ENCODE measurements around the gene BAHD1. TPM values are rescaled to one million over a fixed set of nuclear protein-coding genes. Genes with fewer than 3 reads are reported as not detected.

BAHD1 gene
- polyA plus RNA-seq, 1 donor = 24.8 TPM

DNA sequence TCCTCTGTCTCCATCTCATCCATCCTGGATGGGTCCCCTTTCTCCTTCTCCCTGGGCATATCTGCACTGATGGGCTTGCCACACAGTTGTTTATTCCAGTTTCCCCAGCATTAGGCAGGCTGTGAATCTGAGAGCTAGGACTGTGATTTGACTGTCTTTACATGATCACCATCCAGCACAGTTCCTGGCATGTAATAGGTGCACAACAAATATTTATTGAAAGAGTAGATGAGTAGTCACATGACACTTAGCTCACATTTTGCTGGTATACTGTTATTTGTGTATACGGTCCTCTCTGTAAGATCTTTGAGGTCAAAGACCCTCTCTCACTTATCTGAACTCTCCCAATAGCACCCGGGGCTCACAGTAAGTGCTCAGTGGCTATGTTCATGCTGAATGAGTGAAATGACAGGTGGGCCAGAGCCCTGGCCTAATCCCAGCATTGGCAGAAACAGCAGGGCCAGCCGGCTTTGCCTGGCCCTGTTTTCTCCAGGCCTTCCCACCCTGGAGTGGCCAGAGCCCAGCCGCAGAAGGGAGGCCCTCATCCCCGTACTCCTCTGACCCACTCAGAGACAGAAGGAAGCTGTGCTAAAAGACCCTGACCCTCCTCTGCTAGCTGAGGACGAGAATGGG is 16.2 kb upstream of the BAHD1 start:
- DNase-seq = no peak

DNA sequence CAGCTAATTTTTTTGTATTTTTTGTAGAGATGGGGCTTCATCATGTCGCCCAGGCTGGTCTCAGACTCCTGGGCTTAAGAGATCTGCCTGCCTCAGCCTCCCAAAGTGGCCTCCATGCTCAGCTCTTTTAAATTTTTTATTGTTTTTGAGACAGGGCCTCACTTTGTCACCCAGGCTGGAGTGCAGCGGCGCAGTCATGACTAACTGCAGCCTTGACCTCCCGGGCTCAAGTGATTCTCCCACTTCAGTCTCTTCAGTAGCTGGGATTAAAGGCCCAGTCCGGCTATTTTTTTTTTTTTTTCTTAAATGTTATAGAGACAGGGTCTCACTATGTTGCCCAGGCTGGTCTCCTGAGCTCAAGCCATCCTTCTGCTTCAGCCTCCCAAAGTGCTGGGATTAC is 15.1 kb upstream of the BAHD1 start:
- DNase-seq = no peak

DNA sequence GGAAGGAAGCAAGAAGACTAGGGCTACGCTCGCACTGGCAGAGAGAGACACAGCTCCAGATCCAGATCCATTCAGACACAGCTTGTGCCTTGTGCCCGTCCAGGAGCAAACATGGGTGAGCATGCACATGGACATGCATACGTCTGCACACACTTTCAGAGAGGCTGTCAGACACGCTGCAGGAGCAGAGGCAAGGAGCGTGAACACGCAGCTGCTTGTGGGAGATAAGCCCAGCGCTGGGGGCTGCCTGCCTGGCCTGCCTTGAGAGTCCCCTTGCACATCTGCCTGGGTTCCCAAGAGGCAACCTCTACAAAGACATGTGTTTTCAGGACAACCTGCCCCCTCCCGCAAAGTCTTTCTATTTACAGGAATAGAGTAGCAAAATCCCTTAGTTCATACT is 13.6 kb upstream of the BAHD1 start:
- no peak for DNase-seq

DNA sequence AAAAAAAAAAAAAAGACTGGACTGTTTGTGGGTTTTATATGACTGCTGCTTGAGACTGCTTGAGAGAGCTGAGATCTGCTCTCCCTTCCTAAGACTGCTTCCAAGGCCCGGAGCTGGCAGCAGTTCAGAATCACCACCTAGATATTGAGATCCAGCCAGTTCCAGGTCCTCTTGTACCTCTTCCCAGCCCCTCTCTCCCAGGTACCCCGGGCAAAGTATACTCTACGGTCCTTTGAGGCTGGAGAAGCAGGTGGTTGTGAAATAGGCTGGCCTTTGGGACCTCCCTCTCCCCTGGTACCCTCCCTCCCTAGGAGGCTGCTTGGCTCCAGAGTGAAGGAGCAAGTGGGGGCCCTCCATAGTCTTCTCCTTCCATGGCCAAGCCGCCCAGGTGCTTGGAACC is 12.6 kb upstream of the BAHD1 start:
- no peak for DNase-seq

DNA sequence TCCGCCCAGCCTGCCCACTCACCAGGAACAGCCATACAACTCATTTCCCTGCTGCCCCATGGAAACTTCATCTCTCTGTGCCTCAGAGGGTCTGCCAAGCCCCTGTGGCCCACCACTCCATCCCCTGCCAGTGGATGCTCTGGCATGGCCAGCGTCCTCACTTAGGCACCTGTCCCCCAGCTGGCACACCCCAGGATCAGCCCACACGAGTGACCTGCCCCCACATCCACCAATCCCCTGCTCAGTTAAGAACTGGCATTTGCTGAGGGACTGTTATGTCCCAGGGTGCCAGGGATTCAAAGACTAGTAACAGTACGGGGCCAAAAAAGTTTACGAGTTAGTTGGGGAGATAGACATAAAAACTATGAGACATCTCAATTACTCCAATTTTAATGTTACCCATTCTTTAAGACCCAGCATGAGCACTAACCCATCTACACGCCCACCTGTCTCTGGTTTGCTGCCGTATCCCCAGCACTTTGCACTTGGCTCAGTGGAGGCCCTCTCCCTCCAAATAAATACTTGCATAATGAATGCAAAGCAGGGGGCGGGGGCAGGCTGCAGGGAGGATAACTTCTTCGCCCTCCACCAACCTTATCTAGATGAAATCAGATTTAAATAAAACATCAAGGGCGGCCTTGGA is 11.6 kb upstream of the BAHD1 start:
- no peak for DNase-seq

DNA sequence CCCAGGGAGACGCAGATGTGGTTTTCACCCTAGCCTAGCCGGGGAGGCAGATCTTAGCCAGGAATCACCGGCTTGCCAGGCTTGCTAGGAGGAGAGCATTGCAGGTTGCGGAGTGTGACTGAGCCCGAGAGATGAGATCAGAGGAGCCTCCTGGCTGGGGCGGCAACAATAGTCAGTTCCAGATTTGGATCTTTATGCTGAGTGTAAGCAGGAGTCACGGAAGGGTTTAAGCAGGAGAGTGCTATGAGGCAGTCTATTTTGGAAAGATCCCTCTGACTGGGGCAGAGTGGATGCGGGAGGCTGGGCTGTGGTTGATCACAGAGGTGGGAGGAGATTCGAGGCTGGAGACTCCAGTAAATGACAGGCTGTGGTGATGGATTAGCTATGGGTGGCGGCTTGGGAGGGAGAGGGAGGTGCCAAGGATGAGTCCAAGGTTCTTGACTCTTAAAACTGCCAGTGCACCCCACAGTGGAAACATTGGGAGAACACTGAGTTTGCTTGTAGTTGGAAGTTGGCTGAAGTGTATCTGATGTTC is 10.4 kb upstream of the BAHD1 start:
- no peak for DNase-seq

DNA sequence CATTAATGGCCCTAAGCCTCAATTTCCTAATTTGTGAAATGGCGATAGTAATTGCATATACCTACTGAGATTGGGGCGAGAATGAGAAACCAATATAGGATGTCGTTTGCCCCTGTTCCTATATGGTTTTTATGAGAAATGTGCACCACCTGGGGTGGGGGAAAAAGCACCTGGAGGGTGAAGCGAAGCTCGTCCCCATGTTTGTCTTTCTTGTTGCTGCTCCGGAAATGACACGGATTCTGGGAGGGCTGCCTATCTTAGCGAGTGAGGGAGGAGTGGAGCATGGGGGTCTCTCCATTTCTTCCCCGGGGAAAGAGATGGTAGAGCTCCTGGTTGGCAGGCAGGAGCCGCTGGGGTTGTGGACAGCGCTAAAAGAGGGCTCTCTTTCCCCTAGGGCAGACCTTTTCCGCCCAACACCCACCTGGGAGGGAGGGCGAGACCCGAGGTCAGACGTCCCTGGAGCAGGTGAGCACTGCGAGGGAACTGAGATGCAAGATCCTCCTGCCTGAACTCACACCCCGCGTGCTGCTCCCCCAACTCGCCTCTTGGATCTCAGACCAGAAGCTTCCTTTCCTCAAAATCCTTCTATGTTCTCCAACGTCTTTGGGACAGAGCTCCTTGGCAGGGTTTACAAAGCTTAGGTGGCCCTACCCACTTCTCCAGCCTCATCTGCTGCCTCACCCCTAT is 5.6 kb upstream of the BAHD1 start:
- DNase-seq = no peak

DNA sequence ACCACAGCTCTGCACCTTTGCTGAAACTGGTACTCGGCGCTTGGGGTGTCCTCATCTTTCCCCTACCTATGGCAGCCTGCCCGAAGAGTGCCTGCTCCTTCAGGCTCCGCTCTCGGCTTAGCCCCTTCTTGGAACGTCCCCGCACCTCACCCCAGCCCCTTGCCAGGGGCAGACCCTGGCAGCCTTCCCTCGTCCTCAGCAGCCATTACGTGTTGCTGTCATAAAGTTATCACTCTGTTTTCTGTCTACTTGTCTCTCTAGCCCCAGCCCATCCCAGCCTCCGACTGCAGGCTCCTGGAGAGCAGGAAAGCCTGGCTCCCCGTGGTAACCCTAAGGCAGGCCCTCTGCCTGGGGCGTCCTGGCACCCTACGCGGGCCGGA is 5.1 kb upstream of the BAHD1 start:
- DNase-seq = no peak

DNA sequence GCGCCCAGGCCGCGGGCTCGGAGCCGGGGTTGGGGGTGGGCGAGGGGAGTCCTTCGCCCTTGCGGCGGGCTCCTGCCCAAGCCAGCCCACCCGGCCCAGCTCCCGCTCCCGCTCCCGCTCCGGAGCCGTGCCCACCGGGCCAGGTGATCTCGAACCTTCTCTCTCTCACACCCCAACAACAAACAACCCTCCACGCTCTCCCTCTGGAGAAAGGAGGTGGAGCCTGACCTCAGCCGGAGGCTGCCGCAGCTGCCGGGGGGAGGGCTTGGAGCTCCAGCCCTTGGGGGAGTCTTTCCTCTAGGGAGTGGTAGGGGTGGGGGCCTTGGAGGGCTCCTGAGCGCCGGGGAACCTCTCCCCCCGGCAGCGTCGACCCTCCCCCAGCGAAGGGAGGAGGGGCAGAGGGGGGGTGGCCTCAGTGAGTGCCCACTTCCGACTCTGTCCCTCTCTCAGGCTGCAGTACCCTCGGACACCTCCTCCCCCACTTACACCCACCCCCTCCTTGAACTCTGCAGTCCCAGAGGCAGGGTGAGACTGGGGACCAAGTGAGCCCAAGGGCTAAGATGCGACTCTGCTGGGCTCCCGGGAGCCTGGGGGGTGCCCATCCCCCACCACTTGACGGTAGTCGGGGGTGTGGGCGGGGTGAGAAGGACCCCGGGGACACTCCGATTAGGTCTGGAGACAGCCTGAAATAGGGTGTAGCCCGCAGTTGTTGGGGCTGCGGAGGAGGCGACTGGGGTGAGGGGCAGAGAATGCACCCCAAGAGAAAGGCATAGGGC is 4.4 kb upstream of the BAHD1 start:
- no peak for DNase-seq

DNA sequence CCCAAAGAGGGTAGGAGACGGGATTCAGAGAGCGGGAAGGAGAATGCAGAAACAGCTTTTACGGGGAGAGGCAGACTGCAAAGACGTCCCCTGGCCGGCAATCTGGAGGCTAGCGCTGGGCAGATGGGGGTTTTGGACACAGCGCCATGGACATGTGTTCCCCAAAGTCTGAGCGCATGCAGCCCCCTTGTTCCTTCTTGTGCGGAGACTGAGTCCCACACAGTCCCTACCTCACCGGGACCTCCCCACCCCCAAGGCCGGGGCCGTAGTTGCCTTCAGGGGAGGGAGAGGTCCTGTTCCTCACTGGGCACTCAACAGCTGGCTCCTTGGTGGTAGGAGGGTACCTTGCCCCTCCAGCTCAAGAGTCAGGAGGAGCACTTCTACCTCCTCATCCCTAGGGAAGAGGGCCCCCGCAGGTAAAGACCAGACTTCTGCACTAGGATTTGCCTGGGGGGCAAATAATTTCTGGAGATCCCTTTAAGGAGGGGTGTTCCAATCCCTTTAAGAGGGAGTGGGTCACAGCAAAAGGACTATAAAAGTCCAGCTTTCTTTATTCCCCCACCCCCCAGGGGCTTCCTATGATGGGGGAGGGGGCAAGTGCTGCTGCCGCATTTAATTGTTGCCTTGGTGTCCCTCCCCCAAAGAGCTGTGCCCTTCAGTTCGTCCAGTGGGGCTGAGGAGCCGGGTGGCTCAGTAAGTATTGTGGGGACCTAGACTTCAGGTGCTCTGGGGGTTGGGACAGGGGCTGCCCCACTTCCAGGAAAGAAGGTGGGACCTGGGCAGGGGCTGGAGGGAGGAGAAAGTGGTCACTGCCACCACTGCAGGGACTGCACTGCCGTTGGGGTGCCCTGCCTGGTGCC is 3.6 kb upstream of the BAHD1 start:
- DNase-seq = no peak

DNA sequence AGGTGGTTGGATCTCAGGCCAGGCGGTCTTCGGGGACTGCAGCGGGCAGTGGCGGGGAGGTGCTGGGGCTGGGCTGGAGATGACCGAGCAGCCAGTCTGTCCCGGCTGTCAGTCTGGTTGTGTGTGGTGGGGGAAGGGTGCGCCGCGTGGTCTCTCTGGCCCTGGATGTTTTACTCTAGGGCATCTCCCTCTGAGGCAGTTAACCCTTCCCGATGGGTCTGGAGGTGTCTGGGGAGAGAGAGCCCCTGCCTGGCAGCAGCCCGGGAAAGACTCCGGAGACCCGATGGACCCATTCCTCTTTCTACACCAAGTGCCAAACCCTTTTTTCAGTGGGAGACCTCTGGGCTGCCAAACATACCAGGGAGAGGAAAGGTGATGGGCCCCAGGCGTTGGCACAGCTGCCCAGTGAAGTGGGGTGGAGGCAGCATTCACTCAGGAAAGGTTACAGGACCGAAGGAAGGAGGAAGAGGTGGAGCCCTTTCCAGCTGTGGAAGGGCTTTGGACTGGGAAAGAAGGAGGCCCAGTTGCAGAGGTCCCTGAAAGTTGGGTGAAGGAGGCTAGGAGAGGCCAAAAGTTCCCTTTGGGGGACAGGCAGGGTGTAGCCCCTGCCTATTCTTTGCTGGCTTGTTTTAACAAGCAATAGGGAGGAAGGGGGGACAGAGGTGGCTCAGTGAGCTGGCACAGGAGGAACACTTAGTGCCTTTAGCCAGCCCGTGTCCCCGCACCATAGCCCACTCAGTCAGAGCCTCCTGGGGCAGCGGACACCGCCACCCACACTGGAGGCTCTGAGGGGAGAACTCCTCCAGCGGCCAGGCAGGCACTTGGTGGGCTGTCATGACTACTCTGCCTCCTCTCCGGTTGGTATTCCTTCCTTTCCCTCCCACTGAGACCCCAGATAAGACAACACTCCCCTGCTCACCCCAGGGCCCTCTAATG is 2.7 kb upstream of the BAHD1 start:
- DNase-seq = no peak

DNA sequence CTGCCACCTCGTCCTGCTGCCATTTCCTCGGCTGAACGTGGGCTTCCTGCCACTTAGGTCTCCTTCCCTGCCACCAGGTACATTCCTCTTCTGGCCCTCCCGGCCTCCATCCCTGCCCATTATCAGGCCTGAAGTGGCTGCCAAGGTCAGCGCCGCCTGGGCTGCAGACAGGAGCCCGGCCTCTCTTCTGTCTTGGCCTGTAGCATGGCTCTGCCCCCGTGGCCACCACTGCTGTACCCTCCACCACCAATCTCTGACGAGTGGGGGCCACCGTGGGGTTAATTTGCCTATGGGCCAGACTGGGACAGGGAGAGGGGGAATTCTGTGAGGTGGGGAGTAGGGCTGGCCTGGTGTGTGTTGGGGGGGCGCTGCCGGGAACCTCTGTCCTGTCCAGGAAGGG is 2.0 kb upstream of the BAHD1 start:
- DNase-seq = no peak

DNA sequence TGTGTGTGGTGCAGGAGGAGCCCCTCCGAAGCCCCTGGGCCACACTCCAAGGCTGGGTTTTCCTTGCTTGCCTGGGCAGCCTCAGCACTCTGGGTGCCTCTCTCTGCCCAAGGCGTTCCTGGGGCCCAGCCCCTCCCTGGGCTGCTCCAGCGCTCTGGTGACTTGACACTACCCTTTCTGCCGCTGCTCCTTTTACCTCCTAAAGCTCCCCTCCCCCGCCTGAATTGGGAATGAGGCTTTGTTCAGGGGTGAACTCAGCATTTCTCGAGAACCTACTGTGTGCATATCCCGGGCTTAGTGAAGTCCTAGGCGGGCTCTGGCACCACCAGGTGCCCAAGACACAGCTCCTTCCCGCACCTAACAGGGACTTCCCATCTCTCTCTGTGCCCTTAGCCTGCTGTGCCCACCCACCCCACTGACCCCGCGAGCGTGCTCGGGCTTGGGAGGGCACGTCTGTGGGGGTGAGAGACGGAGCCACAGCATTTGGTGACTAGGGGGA is 1.2 kb upstream of the BAHD1 start:
- no peak for DNase-seq

DNA sequence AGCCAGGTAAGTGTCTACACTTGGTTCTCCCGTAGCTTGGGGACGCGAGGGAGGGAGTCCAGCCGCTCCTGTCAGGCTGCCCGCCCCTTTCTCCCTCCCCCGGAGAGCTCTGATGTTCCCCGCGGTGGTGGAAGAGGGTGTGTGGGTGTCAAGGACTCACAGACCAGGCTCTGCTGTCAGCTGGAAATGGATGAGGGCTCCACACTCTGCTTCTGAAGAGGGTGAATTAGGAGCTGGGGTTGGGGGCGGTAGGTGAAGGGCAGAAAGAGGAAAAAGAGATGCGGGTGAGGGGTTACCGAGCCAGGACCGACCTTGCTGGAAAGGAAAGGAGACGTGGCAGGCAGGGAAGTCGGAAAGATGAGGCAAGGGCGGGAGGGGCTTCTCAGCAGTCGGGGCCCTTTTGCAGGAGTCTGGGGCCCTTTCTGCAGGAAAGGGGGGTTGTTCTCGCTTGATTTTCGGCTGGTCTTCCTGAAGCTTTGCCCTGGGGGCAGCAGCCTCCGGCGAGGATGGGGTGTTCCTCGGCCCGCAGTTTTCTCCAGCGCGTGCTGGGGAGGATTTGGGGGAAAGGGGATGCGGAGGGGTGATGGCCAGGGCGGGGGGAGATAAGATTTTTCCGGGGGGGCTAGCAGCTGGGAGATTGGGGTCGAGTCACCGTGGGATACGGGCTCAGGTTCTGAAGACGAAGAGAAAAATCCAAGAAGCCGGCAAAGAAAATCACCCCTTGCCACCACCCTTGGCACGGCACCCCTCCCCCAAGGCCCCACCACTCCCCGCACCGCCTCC is 602 bp upstream of the BAHD1 start:
- DNase-seq = no peak

DNA sequence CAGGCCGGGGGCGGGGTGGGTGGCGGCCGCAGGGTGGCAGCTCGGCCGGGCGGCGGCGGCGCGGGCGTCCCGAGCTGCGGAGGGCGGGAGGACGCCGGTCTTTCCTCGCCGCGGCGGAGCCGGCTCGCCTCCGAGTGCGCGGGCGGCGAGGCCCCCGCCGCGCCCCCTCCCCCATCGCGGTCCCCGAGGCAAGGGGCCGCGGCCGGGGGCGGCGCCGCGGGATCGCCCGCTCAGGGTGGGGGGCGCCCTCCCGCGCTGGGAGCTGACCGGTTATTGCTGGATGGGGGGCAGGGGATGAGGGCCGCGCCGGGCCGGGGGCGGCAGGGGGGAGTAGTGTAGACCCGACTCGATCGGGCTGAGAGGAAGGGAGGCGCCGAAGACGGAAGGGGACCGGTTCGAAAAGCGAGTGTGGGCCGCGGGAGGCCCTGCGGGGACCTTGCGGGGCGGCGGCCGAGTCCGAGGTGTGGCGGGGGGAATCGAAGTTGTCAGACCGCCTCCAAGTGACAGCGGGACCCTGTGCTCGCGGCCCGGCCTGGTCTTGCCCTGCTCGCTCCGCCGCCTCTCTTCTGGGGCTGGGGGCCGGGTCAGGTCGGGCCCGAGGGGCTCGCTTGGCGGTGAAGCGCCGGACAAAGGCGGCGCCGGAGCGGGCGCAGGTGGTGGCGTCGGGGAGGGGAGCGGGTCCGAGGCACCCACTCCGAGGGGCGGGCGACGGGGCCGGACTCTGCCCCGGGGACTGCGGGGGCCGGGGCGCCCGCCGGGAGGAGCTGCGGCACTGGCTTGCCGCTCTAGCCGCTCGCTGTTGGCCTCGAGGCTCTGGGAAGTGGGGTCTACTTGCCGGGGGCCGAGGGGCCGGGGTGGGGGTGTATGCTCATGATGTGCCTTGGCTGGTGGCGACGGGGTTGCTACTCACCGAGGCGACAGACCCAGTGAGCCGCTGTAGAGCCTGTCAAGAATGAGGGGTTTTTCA is 1.1 kb downstream of the BAHD1 start:
- no peak for DNase-seq

DNA sequence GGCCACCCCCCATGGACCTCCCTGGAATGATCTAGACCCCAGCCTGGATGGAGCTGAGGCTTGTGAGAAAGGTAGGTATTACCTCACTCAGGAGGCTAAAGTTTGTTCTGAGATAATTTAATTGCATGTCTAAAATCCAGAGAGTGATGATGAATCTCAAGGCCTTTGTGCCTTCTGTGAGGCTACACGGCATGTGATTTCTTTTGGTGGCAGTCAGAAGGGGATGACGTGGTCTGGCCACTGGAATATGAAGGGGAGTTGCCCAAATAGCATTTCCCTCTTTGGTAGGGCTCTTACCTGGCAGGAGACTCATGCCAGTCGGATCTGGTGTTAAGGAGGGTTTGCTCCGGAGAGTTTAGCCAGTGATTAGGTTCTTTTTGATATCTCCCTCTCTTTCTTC is 2.5 kb downstream of the BAHD1 start:
- DNase-seq = no peak

DNA sequence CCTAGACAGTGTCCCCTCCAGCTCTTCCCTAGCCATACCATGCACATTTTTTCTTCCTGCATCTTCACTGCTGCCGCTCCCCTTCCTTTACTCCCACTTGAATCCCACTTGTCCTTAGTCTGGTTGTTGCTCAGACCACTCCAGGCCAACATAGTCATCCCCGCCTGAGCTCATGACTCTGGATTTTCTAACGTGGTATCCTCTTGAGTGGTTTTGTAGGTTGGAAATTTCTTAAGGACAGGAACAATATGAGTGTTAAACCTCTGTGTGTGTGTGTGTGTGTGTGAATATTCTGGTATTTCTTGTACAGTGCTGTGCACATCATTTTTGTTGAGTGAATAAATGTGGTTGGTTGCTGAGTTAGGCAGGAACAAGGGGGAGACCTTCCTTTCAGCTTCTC is 3.1 kb downstream of the BAHD1 start:
- no peak for DNase-seq

DNA sequence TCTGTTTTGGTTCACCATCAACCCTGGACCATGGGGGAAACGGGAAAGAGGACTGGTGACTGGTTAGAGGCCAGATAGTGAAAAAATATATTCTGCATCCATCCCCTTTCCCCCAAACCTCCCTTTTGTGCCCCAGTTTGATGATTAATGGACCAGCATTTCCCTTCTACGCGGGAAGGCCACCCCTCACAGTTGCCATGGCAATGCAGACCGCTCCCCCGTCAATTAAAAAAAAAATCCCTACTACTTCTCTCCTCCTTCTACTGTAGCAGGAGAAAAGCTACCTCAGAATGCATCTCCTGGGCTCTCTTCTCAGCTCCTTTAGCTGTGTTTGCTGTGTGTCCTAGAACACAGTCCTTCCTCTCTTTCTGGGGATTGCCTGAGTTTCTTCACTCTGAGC is 4.0 kb downstream of the BAHD1 start:
- no peak for DNase-seq

DNA sequence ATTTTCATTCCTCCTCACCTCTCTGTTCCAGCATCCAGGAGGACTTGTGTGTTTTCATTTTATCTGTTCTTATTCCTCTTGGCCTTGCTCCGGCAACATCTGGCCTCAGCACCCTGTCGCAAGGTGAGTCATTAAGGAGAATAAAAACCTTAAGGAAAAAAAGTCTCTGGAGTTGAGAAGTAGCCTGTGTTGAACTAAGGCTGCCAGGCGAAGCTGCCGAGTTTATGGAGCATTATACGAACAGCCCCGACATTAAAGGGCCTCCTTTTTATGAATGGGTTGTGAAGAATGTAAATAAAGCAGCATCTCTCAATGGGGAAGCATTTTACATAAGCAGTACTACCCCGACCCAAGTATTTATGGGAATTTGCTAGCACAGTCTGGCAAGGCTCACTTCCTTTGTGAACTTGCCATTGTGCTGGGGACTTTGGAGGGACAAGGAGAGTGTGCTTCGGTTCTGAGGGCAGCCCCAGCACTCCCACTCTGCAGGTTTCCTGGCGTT is 4.7 kb downstream of the BAHD1 start:
- DNase-seq = no peak

All from hindlimb muscle (tissue), 1 donor.